H1 (cell line): Measurements from ENCODE around the gene UPB1.

ENCODE experiments used
- CREB1 ChIP-seq: IDR thresholded peaks from 2 replicates; pipeline ENCODE4 v1.6.1; 2012; ENCODE audit warnings: inconsistent platforms
- JUND ChIP-seq: IDR thresholded peaks from 2 replicates; pipeline ENCODE4 v1.6.1; 2011; ENCODE audit warnings: mild to moderate bottlenecking, improper control_type of control experiment, low read length
- YY1 ChIP-seq: IDR thresholded peaks from 2 replicates; pipeline ENCODE4 v1.6.1; 2011; ENCODE audit warnings: low read depth, mild to moderate bottlenecking, low read length
- TF ChIP-seq, protein P1 (sequence below), 3 experiments: IDR thresholded peaks; 1 replicate in 2 of 3; 2 replicates in 1 of 3; pipeline versions ENCODE4 v1.5.1 to v1.6.1; 2011; ENCODE audit warnings: low read length in 3 of 3, mild to moderate bottlenecking in 3 of 3, inconsistent platforms in 2 of 3, low read depth in 1 of 3, moderate library complexity in 1 of 3; ENCODE audit not compliant: insufficient read depth in 1 of 3; ENCODE audit errors: control extremely low read depth in 1 of 3

DNA sequence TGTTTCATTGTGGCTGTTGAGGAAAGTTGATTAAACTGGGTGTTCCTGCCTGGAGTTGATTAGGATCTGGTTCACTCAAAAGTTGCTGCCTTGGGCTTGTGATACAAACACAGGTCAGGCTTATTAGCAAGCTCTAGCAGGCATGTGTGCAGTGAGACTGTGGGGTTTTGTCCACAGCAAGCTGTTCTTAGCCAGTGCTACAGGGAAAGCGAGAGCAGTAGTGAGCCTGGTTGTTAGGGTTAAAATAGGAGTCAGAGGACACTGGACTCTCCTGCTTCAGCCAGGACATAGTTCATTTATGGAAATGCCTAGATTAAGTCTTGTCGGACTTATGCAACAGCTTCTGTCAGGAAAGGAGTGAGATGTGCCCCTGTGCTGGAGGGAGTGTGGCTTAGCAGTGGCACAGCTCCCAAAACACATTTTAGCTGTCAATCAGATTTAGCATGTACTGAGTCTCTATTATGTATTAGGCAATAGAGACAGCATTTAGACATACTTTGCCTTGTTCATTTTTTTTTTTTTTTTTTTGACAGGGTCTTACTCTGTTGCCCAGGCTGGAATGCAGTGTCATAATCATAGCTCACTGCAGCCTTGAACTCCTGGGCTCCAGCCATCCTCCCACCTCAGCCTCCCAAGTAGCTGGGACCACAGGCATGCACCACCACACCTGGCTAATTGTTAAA is 69.4 kb downstream of the UPB1 start:
- TF ChIP-seq YY1 (no peak), CREB1 (no peak), JUND (no peak)
- TF ChIP-seq, protein P1, sequence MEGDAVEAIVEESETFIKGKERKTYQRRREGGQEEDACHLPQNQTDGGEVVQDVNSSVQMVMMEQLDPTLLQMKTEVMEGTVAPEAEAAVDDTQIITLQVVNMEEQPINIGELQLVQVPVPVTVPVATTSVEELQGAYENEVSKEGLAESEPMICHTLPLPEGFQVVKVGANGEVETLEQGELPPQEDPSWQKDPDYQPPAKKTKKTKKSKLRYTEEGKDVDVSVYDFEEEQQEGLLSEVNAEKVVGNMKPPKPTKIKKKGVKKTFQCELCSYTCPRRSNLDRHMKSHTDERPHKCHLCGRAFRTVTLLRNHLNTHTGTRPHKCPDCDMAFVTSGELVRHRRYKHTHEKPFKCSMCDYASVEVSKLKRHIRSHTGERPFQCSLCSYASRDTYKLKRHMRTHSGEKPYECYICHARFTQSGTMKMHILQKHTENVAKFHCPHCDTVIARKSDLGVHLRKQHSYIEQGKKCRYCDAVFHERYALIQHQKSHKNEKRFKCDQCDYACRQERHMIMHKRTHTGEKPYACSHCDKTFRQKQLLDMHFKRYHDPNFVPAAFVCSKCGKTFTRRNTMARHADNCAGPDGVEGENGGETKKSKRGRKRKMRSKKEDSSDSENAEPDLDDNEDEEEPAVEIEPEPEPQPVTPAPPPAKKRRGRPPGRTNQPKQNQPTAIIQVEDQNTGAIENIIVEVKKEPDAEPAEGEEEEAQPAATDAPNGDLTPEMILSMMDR (IDR thresholded peaks at IDR 0.05; ENCODE audit: control extremely low read depth in 1 of 3, insufficient read depth in 1 of 3, low read depth in 1 of 3, low read length in 3 of 3): no peak
